Peyer's patch (tissue), 4 donors: ENCODE results near the gene PELI3.

Experiments
- POLR2A ChIP-seq, 2 donors: fragments of 450-650 bp; IDR thresholded peaks; one replicate each; pipeline ENCODE4 v1.5.1; 2017; ENCODE audit warnings: antibody characterized with exemption in 2 of 2, mild to moderate bottlenecking in 2 of 2, moderate library complexity in 2 of 2
- TF ChIP-seq, protein P1 (sequence below), 6 experiments: fragments of 450-650 bp in 4 of 6; fragments of 200-600 bp in 2 of 6; sonication (generic) in 1 of 6; IDR thresholded peaks; one replicate each; pipeline ENCODE4 v1.5.1; 2017 to 2019; ENCODE audit warnings: antibody characterized with exemption in 6 of 6, mild to moderate bottlenecking in 3 of 6, moderate library complexity in 1 of 6

DNA sequence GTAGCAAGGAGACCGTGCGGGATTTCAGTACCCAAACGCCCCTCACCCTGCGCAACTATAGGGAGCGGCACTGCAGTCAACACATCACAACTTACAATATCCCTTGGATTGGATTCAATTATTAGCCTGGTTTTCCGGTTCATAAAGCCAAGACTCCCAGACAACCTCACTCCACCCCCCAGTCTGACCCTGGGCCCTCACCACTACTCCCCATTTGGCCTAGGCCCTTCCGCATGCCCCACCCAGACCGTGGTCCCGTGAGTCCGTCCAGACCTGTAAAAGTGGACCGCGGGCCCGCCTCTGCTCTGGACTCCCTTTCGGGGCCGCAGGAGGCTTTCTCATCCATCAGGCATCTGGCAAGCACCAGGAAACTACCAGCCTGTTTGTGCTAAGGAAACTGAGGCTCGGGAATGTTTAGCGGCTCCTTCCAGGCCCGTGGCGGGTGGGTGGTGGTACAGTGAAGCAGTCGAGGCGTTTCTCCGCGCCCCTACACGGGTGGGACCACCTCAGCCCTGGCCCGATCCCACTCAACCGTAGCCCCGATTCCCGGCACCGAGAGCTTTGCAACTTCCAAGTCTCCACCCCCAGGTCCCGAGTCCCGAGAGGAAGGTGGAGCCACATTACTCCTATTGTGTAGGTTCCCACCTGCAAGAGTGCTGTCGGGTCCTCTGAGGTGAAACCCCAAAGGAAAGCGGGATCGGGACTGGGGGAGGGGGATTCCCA lies 12.8 kb downstream of the PELI3 start:
- TF ChIP-seq, protein P1, sequence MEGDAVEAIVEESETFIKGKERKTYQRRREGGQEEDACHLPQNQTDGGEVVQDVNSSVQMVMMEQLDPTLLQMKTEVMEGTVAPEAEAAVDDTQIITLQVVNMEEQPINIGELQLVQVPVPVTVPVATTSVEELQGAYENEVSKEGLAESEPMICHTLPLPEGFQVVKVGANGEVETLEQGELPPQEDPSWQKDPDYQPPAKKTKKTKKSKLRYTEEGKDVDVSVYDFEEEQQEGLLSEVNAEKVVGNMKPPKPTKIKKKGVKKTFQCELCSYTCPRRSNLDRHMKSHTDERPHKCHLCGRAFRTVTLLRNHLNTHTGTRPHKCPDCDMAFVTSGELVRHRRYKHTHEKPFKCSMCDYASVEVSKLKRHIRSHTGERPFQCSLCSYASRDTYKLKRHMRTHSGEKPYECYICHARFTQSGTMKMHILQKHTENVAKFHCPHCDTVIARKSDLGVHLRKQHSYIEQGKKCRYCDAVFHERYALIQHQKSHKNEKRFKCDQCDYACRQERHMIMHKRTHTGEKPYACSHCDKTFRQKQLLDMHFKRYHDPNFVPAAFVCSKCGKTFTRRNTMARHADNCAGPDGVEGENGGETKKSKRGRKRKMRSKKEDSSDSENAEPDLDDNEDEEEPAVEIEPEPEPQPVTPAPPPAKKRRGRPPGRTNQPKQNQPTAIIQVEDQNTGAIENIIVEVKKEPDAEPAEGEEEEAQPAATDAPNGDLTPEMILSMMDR (IDR thresholded peaks at IDR 0.05) = no peak
- TF ChIP-seq POLR2A (IDR thresholded peaks at IDR 0.05) = no peak
